ACHN (cell line): ENCODE results near the gene SCAF4.
"Not testable (repeated sequence)": the region's sequence is repeated elsewhere in the genome, so short reads cannot be mapped to it uniquely, and the experiment has no call there.

Experiments
- DNase-seq: peaks from one replicate; pipeline ENCODE4 v3.0.0-alpha.2; 2015
- in situ Hi-C: cut with HindIII; loops from 2 replicates; pipeline ENCODE4 v1.10.0; 2017; ENCODE audit warnings: low sequenced_read_pairs, low pct_ligation_motif_present, low pct_unique_long_range_greater_than_20kb

Gene SCAF4

GRCh38 chr21:31659536-31660258 is 72.2 kb downstream of the SCAF4 start, which contains the start of gene SOD1:
TSS of gene SOD1 (plus strand) at chr21:31659693. CDS start at chr21:31659770, 77 bp downstream.
- in situ Hi-C loops = no loop called here
- peak; percentile 90 for DNase-seq

- in situ Hi-C loops = no loop called here
- no peak for DNase-seq
These were observed 72.7 kb downstream of the SCAF4 start for GRCh38 chr21:31659286-31659535.

GRCh38 chr21:31658053-31658452 is 73.9 kb downstream of the SCAF4 start:
- in situ Hi-C loops = no loop called here
- DNase-seq = no peak

- in situ Hi-C loops = no loop called here
These were observed 75.5 kb downstream of the SCAF4 start for GRCh38 chr21:31656199-31657095.

DNA sequence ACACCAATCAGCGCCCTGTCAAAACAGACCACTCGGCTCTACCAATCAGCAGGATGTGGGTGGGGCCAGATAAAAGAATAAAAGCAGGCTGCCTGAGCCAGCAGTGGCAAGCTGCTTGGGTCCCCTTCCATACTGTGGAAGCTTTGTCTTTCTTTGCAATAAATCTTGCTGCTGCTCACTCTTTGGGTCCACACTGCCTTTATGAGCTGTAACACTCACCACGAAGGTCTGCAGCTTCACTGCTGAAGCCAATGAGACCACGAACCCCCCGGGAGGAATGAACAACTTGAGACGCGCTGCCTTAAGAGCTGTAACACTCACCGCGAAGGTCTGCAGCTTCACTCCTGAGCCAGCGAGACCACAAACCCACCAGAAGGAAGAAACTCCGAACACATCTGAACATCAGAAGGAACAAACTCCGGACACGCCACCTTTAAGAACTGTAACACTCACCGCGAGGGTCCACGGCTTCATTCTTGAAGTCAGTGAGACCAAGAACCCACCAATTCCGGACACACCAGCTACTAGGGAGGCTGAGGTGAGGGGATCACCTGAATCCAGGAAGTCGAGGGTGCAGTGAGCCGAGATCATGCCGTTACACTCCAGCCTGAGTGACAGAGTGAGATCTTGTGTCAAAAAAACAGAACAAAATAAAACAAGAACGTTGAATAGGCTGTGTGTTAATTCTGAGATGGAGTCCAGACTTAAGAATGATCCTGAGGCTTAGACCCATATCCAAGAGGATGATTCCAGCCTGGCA is 76.9 kb downstream of the SCAF4 start:
- in situ Hi-C loops, DNase-seq: not testable (repeated sequence)

More at GRCh38 chr21:31656199-31657095, 75.5 kb downstream of the SCAF4 start:
- peak; percentile 26 for DNase-seq

GRCh38 chr21:31654340-31654739 is 77.6 kb downstream of the SCAF4 start:
- in situ Hi-C loops = no loop called here
- no peak for DNase-seq

DNA sequence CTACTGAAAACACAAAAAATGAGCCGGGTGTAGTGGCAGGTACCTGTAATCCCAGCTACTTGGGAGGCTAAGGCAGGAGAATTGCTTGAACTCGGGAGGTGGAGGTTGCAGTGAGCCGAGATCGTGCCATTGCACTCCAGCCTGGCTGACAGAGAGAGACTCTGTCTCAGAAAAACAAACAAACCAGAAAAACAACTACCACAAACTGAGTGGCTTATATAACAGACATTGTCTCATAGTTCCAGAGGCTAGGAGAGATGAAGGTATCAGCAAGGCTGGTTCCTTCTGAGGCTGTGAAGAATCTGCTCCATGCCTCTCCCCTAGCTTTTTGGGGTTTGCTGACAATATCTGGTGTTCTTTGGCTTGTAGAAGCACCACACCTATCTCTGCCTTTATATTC is 80.4 kb downstream of the SCAF4 start:
- in situ Hi-C loops = not testable (repeated sequence)

DNA sequence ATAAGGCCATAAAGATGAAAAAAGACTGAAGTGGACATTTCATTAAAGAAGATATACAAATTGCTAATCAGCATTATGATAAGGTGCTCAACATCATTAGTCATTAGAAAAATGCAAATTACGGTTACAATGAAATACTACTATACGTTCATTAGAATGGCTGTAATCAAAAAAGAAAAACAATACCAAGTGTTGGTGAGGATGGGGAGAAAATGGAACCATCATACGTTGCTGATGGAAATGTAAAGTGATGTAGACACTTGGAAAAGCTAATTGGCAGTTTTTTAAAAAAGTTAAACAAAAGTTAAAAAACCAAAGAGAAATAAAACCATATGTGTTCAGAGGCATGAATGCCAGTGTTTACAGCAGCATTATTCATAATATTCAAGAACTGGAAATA is 81.0 kb downstream of the SCAF4 start:
- in situ Hi-C loops = no loop called here
- no peak for DNase-seq

More for the DNA sequence above, 80.4 kb downstream of the SCAF4 start:
- not testable (repeated sequence) for DNase-seq

GRCh38 chr21:31647650-31648049 is 84.3 kb downstream of the SCAF4 start:
- no peak for DNase-seq
- in situ Hi-C loops = no loop called here

DNA sequence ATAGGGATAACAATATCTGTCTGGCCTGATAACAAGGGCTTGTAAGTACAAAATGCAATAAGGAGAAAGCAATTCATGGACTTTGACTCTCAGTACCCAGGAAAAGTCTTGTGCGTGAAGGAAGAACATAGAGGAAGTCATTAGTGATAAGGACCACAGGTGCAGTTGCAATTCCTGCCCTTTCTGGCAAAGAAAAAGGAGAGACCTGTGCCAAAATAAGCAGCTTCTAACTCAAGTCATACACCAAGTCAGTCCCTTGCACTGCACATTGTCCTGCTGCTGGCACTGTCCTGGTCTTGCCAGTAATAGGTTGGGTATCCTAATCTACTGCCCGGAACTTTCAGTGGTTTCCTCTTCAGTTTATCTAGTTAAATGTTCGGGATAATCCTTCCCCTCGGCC is 87.3 kb downstream of the SCAF4 start:
- DNase-seq = no peak
- in situ Hi-C loops = no loop called here

- no peak for DNase-seq
These were observed 90.4 kb downstream of the SCAF4 start for GRCh38 chr21:31641416-31641922.

DNA sequence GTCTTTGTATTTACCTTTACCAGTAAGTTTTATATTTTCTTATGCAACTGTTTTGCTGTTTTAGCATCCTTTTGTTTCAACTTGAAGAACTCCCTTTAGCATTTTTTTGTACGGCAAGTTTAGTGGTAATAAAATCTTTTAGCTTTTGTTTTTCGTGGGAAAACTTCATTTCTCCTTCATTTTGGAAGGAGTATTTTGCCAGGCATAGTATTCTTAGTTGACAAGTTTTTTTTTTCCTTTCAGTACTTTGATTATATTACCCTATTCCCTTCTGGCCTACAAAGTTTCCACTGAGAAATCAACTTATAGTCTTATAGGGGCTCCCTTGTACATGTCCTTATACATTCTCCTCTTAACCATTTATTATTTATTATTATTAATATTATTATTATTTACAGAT is 95.0 kb downstream of the SCAF4 start:
- in situ Hi-C loops = no loop called here
- DNase-seq = no peak

More at GRCh38 chr21:31641416-31641922, 90.4 kb downstream of the SCAF4 start:
- in situ Hi-C loops = no loop called here

DNA sequence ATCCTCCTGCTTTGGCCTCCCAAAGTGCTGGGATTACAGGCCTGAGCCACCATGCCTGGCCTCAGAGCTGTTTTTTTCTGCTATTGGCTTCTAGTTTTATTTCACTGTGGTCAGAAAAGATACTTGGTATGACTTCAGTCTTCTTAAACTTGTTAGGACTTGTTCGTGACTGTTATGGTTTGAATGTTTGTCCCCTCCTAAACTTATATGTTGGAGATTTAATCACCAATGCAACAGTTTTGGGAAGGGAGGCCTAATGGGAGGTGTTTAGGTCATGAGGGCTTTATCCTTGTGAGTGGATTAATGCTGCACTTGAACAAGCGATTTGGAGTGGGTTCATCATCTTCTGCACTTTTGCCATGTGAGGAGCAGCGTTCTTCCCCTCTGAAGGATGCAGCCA is 96.9 kb downstream of the SCAF4 start:
- no peak for DNase-seq
- in situ Hi-C loops = no loop called here

GRCh38 chr21:31631881-31632280 is 100.0 kb downstream of the SCAF4 start:
- in situ Hi-C loops, DNase-seq: not testable (repeated sequence)

DNA sequence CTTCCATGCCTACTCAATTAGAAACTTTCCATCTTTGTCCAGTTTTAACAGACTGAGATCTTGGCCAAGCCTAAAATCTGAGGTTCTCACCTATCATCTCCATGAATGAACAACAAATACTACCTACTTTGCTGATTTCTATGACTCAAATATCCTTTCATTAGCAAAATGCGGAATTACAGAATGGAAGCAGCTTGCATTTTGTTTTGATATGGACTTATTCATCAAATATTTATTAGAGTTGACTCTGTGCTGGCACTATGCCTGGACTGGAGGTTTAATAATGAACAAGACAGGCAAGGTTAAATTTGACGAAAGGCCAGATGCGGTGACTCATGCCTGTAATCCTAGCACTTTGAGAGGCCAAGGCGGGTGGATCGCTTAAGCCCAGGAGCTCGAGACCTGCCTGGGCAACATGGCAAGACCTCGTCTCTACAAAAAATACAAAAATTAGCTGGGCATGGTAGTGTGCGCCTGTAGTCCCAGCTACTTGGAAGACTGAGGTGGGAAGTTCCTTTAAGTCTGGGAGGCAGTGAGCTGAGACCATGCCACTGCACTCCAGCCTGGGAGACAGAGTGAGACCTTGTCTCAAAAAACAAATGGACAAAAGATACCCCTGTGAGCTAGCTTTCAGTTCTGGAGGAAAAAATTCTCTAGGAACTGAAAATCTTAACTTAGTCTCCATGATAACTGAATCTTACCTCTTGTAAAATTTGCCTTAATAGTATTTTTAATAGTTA is 101.8 kb downstream of the SCAF4 start:
- peak; percentile 82 for DNase-seq
- in situ Hi-C loops = no loop called here

GRCh38 chr21:31624961-31625491 is 106.9 kb downstream of the SCAF4 start:
- in situ Hi-C loops = no loop called here

DNA sequence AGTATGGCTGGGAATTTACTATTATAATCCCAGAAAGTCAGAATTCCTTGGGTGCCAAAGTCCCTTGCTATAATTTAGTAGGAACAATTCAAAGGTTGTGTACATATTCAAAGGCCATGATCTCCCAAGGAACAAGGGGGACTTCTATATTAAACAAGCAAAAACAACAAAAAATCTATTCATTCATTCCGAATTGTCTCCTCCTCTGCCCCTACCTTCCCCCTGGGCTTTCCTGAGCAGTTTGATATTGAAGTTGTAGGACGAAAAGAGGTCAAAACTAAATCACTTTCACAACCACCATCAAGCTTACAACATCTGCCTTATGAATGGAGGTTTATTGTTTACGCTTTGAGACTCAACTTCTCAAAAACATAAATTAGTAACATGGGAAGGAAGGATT is 107.7 kb downstream of the SCAF4 start:
- in situ Hi-C loops = no loop called here
- DNase-seq = no peak

More at GRCh38 chr21:31624961-31625491, 106.9 kb downstream of the SCAF4 start:
- DNase-seq = no peak

GRCh38 chr21:31623664-31624063 is 108.3 kb downstream of the SCAF4 start:
- in situ Hi-C loops = no loop called here
- no peak for DNase-seq
